HCEC 1CT (cell line): ENCODE results near the gene PTPDC1.
"Not testable (repeated sequence)": the region's sequence is repeated elsewhere in the genome, so short reads cannot be mapped to it uniquely, and the experiment has no call there.

Experiments used
- DNase-seq: peaks from one replicate; pipeline ENCODE4 v3.0.0-alpha.2; 2017

PTPDC1 gene

GRCh38 chr9:94094219-94095145, 10.2 kb downstream of the PTPDC1 start:
- not testable (repeated sequence) for DNase-seq

GRCh38 chr9:94096819-94097577, 12.7 kb downstream of the PTPDC1 start:
- peak; percentile 46 for DNase-seq

DNA sequence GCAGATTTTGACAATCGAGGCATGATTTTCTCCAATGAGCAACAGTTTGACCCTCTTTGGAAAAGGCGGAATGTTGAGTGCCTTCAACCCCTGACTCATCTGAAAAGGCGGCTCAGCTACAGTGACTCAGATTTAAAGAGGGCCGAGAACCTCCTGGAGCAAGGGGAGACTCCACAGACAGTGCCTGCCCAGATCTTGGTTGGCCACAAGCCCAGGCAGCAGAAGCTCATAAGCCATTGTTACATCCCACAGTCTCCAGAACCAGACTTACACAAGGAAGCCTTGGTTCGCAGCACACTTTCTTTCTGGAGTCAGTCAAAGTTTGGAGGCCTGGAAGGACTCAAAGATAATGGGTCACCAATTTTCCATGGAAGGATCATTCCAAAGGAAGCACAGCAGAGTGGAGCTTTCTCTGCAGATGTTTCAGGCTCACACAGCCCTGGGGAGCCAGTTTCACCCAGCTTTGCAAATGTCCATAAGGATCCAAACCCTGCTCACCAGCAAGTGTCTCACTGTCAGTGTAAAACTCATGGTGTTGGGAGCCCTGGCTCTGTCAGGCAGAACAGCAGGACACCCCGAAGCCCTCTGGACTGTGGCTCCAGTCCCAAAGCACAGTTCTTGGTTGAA, 13.6 kb downstream of the PTPDC1 start:
- DNase-seq: peak; percentile 95

DNA sequence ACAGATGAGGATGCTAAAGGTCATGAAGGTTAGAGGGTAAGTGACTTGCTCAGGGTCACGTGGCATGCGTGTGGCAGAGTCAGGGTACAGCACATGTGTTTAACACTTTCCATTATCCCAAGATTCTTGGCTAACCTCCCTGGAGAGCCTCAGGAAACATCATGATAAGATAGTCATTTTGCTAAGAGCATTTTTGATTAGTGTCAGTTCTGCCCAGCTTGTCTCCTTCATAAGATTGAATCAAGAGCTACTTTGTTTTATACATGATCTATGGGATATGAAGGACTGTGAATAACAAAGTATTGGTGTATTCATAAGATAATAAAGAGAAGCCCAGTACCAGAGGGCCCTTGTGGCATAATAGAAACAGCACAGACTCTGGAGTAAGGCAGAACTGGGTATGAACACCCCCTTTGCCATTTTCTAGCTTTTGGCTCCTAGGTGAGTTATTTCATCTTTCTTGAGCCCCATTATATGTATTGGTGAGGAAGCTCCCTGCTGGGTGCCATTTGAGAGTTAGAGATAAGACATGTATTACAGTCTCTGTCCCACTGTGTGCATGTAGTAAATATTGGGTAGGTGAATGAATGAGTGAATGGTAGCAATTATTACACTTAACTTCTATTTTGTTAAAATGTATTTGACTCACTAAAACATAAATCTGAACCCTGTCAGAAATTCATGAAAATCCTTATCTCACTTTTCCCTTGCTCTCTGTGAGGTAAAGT, 16.1 kb downstream of the PTPDC1 start:
- DNase-seq: no peak

- no peak for DNase-seq
Measured at GRCh38 chr9:94101162-94101853, 17.0 kb downstream of the PTPDC1 start.

DNA sequence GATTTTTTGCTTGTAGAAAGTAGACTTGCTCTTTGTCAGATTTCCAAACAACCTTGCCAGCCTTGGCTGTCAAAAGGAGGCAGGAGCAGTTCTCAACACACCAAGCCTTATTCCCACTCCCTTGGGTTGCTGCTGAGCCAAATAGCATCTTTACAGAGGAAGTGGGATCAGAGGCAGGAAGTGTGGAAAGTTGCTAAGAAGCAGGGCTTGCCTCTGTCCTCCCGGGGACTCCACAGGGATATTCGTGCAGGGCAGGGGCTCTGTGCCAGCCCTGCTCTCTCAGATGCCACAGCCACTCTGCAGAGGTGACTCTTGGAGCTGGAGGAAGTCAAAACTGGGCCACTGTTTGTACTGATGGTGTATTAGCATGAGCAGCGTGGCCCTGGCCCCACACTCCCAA, 24.3 kb downstream of the PTPDC1 start:
- DNase-seq: peak; percentile 9

- DNase-seq: peak; percentile 80
Measured at GRCh38 chr9:94110821-94111252, 26.6 kb downstream of the PTPDC1 start.

- no peak for DNase-seq
Measured at GRCh38 chr9:94111446-94111845, 27.2 kb downstream of the PTPDC1 start.

- no peak for DNase-seq
Measured at GRCh38 chr9:94112716-94113465, 28.6 kb downstream of the PTPDC1 start.

- not testable (repeated sequence) for DNase-seq
Measured at GRCh38 chr9:94120088-94120487, 35.8 kb downstream of the PTPDC1 start.

DNA sequence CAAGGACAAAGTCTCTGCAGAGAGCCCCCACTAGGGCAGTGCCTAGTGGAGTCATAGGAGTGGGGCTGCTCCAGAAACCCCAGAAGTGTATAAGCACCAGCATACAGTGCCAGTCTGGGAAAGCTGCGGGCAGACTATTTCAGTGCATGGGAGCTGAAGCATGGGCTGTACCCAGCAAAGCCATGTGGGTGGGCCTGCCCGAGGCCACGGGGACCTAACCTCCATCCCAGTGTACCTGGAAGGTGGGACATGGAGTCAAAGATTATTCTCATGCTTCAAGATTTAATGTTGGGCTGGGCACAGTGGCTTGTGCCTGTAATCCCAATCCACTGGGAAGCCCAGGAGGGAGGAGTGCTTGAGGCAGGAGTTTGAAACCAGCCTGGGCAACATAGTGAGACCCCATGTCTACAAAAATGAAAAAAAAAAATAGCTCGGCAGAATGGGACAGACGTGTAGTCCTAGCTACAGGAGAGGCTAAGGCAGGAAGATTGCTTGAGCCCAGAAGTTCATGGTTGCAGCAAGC, 36.7 kb downstream of the PTPDC1 start:
- no peak for DNase-seq

GRCh38 chr9:94126844-94127243, 42.6 kb downstream of the PTPDC1 start:
- DNase-seq: no peak

DNA sequence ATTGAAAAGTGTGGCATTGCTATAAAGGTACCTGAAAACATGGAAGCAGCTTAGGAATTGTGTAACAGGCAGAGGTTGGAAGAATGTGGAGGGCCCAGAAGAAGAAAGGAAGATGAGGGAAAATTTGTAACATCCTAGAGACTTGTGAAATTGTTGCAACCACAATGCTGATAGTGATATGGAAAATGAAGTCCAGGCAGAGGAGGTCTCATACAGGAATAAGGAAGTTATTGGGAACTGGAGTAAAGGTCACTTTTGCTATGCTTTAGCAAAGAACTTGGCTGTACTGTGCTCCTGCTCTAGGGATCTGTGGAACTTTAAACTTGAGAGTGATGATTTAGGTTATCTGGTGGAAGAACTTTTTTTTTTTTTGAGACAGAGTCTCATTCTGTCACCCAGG, 43.5 kb downstream of the PTPDC1 start:
- no peak for DNase-seq

DNA sequence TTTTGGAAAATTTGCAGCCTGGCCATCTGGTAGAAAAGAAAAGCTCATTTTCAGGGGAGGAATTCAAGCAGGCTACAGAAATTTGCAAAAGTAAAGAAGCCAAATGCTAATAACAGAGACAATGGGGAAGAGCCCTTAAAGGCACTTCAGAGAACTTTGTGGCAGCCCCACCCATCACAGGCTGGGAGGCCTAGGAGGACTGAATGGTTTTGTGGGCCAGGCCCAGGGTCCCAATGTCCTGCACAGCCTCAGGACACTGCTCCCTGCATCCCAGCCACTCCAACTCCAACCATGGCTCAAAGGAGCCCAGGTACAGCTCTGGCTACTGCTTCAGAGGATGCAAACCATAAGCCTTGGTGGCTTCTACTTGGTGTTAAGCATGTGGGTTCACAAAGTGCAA, 44.3 kb downstream of the PTPDC1 start:
- no peak for DNase-seq

DNA sequence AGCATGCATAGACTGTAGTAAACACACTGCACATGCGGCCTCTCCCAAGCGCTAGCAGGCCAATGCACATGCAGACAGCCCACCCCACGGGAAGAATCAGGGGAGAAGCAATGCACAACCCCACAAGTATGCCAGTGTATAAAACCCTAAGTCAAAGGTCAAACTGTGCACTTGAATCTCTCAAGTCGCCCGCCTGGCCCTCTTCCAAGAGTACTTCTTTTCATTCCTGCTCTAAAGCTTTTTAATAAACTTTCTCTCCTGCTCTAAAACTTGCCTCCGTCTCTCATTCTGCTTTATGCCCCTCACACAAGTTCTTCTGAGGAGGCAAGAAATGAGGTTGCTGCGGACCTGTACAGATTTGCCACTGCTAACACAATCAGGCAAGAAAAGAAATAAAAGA, 50.4 kb downstream of the PTPDC1 start:
- DNase-seq: no peak

GRCh38 chr9:94135222-94135621, 51.0 kb downstream of the PTPDC1 start:
- peak; percentile 90 for DNase-seq

- DNase-seq: peak; percentile 98
Measured at GRCh38 chr9:94139672-94140417, 55.6 kb downstream of the PTPDC1 start.

DNA sequence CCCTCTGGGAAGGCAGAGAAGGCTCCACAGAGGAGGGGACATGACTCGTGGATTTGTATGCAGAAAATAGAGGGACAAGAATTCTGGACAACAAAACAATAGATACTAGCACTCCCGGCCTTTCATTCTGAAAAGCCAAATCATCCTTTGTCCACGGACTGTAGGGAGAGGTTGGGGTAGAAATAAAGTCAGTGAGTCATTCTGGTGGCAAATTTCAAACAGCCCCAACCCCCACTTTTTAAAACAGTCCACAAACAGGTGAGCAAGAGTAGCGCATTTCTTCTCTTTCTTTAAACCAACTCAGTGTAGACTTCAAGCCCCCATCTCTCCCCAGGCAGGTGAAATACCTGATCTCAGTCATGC, 56.1 kb downstream of the PTPDC1 start:
- no peak for DNase-seq

GRCh38 chr9:94140791-94141790, 56.8 kb downstream of the PTPDC1 start:
- peak; percentile 6 for DNase-seq
